Common myeloid progenitor, CD34-positive (primary cell): ENCODE results near the gene AIP.

ENCODE experiments used
- CTCF ChIA-PET: fragments of 350-600 bp; sonication (Branson Sonifier 250); formaldehyde crosslinking; loops from one replicate; lab custom pipeline; 2021; ENCODE audit warnings: antibody characterized with exemption; lab: Charles Lee
- POLR2A ChIA-PET: fragments of 350-600 bp; sonication (Branson Sonifier 250); formaldehyde crosslinking; loops from one replicate; lab custom pipeline; 2021; ENCODE audit warnings: antibody characterized with exemption; lab: Charles Lee
- DNase-seq, 3 donors: peaks; one replicate each; pipeline versions ENCODE4 v3.0.0 to v3.0.0-alpha.2; 2013
- H3K27ac ChIP-seq, 2 experiments: 1 replicate in 1 of 2; 2 replicates in 1 of 2; pipeline ENCODE4 v1.7.0; 2013; ENCODE audit warnings: inconsistent platforms in 2 of 2, low read length in 2 of 2, mild to moderate bottlenecking in 2 of 2, low read depth in 1 of 2, moderate library complexity in 1 of 2; ENCODE audit not compliant: severe bottlenecking in 2 of 2, insufficient read depth in 1 of 2, poor library complexity in 1 of 2
- H3K27me3 ChIP-seq, 5 experiments: replicated peaks in 2 of 5; 1 replicate in 3 of 5; 2 replicates in 2 of 5; pipeline versions ENCODE4 v1.6.1 to v1.7.0; 2013; ENCODE audit warnings: low read length in 4 of 5, mild to moderate bottlenecking in 2 of 5, moderate library complexity in 2 of 5, inconsistent platforms in 1 of 5; ENCODE audit not compliant: insufficient read depth in 5 of 5, control insufficient read depth in 4 of 5
- H3K36me3 ChIP-seq, 4 experiments: 1 replicate in 2 of 4; 2 replicates in 2 of 4; pipeline versions ENCODE4 v1.6.1 to v1.7.0; 2013; ENCODE audit warnings: low read length in 3 of 4, control low read depth in 1 of 4, mild to moderate bottlenecking in 1 of 4; ENCODE audit not compliant: control insufficient read depth in 4 of 4, insufficient read depth in 4 of 4
- H3K4me1 ChIP-seq, 4 experiments: 1 replicate in 3 of 4; 2 replicates in 1 of 4; pipeline versions ENCODE4 v1.6.1 to v1.7.1; 2013; ENCODE audit warnings: low read length in 3 of 4, mild to moderate bottlenecking in 3 of 4, control low read depth in 1 of 4, inconsistent platforms in 1 of 4, moderate library complexity in 1 of 4; ENCODE audit not compliant: control insufficient read depth in 4 of 4, insufficient read depth in 4 of 4; ENCODE audit errors: control extremely low read depth in 1 of 4
- H3K4me3 ChIP-seq, 7 experiments: 1 replicate in 4 of 7; 2 replicates in 3 of 7; pipeline versions ENCODE4 v1.5.1 to v1.7.0; 2013; ENCODE audit warnings: mild to moderate bottlenecking in 7 of 7, low read length in 6 of 7, moderate library complexity in 6 of 7, inconsistent platforms in 2 of 7, low read depth in 2 of 7, control low read depth in 1 of 7; ENCODE audit not compliant: insufficient read depth in 4 of 7, control insufficient read depth in 1 of 7; ENCODE audit errors: extremely low read depth in 1 of 7
- H3K9me3 ChIP-seq, 5 experiments: 1 replicate in 4 of 5; 2 replicates in 1 of 5; pipeline versions ENCODE4 v1.6.1 to v1.7.1; 2013; ENCODE audit warnings: low read length in 4 of 5, mild to moderate bottlenecking in 2 of 5, inconsistent platforms in 1 of 5, low read depth in 1 of 5, moderate library complexity in 1 of 5; ENCODE audit not compliant: control insufficient read depth in 4 of 5, insufficient read depth in 2 of 5; ENCODE audit errors: control extremely low read depth in 1 of 5
- WGBS: methylation state at CpG from one replicate; pipeline ENCODE4 v1.1.5; 2013; ENCODE audit not compliant: insufficient coverage; 5-methylcytosine and 5-hydroxymethylcytosine counted together

Gene AIP

GRCh38 chr11:67534070-67534679, 51.3 kb downstream of the AIP start:
- peak in 2 of 3 donors; percentile 21 to 28 for DNase-seq
- Histone ChIP-seq H3K4me3 (no peak overlapping the region), H3K36me3 (no peaks in the 10 kb centered on the region), H3K9me3 (peaks cover 4 to 17% (median 10%) of the 10 kb centered on the region in 5 experiments), H3K27me3 (peaks cover 0 to 3% (median 0%) of the 10 kb centered on the region in 5 experiments), H3K27ac (no peak overlapping the region), H3K4me1 (peaks cover 0 to 8% (median 3%) of the 10 kb centered on the region in 4 experiments)
- ChIA-PET CTCF (interaction anchor here (1.1 kb wide), 1 partner anchor 38 kb away, joined by 4 read pairs; no protein-coding TSS in a partner anchor), POLR2A (no interaction called here)
- 40% methylated on average over 2 of the region's 4 CpGs for WGBS

GRCh38 chr11:67535561-67535960, 52.7 kb downstream of the AIP start:
- no CpG with 5 or more reads among the region's 1 CpG for WGBS
- CTCF ChIA-PET = no interaction called here
- POLR2A ChIA-PET = no interaction called here

GRCh38 chr11:67538306-67538705, 55.5 kb downstream of the AIP start:
- Histone ChIP-seq H3K27me3 (peaks cover 0 to 3% (median 0%) of the 10 kb centered on the region in 5 experiments), H3K27ac (no peak overlapping the region), H3K4me1 (no peaks in the 10 kb centered on the region), H3K4me3 (no peak overlapping the region), H3K36me3 (no peaks in the 10 kb centered on the region), H3K9me3 (peaks cover 4 to 15% (median 9%) of the 10 kb centered on the region in 5 experiments)
- POLR2A ChIA-PET = no interaction called here
- CTCF ChIA-PET = interaction anchor here (1.0 kb wide), 1 partner anchor 34 kb away, joined by 4 read pairs; no protein-coding TSS in a partner anchor
- WGBS = 97% methylated on average over 6 of the region's 6 CpGs
- no peak for DNase-seq

More at GRCh38 chr11:67535561-67535960, 52.7 kb downstream of the AIP start:
- H3K9me3 ChIP-seq = peaks cover 4 to 17% (median 10%) of the 10 kb centered on the region in 5 experiments
- peaks cover 0 to 3% (median 0%) of the 10 kb centered on the region in 5 experiments for H3K27me3 ChIP-seq
- DNase-seq = no peak
- H3K27ac ChIP-seq = no peak overlapping the region
- H3K36me3 ChIP-seq = no peaks in the 10 kb centered on the region
- no peaks in the 10 kb centered on the region for H3K4me1 ChIP-seq
- no peak overlapping the region for H3K4me3 ChIP-seq

GRCh38 chr11:67538823-67539505, 56.1 kb downstream of the AIP start:
- Histone ChIP-seq H3K27ac (no peak overlapping the region), H3K9me3 (peaks cover 4 to 9% (median 5%) of the 10 kb centered on the region in 5 experiments), H3K36me3 (no peaks in the 10 kb centered on the region), H3K4me1 (no peaks in the 10 kb centered on the region), H3K27me3 (peaks cover 0 to 3% (median 0%) of the 10 kb centered on the region in 5 experiments), H3K4me3 (no peak overlapping the region)
- CTCF ChIA-PET = interaction anchor here (1.0 kb wide), 1 partner anchor 34 kb away, joined by 4 read pairs; no protein-coding TSS in a partner anchor
- no peak for DNase-seq
- 97% methylated on average over 9 of the region's 10 CpGs for WGBS
- POLR2A ChIA-PET = no interaction called here

GRCh38 chr11:67539550-67539949, 56.7 kb downstream of the AIP start:
- H3K9me3 ChIP-seq = peaks cover 0 to 5% (median 3%) of the 10 kb centered on the region in 5 experiments
- no peaks in the 10 kb centered on the region for H3K4me1 ChIP-seq
- POLR2A ChIA-PET = no interaction called here
- no peak overlapping the region for H3K4me3 ChIP-seq
- H3K27me3 ChIP-seq = peaks cover 0 to 3% (median 0%) of the 10 kb centered on the region in 5 experiments
- no peaks in the 10 kb centered on the region for H3K36me3 ChIP-seq
- WGBS = 88% methylated on average over 4 of the region's 4 CpGs
- H3K27ac ChIP-seq = no peak overlapping the region
- no peak for DNase-seq
- CTCF ChIA-PET = no interaction called here
